Measurements from ENCODE around the gene ITGB3BP. TPM values are rescaled to one million over a fixed set of nuclear protein-coding genes. Genes with fewer than 3 reads are reported as not detected.

The ITGB3BP gene
- total RNA-seq, 2 experiments from 2014 or later, result 76.6 to 86.6 TPM

DNA sequence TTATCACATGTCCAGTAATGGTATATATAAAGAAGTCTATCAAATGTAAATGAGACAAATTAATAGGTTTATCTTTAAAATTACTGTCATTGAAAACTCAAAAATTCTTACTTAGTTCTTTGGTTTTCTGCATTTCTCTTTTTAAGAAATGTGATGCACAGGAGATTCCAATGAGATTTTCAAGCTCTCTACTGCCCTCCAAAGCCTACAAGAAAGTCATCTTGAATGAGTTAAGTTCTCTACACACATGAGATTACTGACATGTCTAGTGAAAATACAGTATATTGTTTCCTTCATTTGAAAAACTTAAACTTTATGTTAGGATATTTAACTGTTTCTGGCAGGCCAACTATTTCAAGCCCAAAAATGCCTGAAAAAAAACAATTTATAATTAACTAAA, 68.8 kb downstream of the ITGB3BP start:
- H3K4me3 Mint-ChIP-seq, result no peak overlapping the region
- DNase-seq (no peak), ATAC-seq (no peak)
- H3K4me1 Mint-ChIP-seq (ENCODE audit: low read depth), result no peaks in the 10 kb centered on the region
- intact Hi-C loops (cut with micrococcal nuclease), result no loop called here
- ChIA-PET POLR2A (no interaction called here), CTCF (no interaction called here)
- no peak overlapping the region for H3K27ac Mint-ChIP-seq
- no peaks in the 10 kb centered on the region for H3K9me3 Mint-ChIP-seq
- no peaks in the 10 kb centered on the region for H3K27me3 Mint-ChIP-seq
- TF ChIP-seq, protein P1, sequence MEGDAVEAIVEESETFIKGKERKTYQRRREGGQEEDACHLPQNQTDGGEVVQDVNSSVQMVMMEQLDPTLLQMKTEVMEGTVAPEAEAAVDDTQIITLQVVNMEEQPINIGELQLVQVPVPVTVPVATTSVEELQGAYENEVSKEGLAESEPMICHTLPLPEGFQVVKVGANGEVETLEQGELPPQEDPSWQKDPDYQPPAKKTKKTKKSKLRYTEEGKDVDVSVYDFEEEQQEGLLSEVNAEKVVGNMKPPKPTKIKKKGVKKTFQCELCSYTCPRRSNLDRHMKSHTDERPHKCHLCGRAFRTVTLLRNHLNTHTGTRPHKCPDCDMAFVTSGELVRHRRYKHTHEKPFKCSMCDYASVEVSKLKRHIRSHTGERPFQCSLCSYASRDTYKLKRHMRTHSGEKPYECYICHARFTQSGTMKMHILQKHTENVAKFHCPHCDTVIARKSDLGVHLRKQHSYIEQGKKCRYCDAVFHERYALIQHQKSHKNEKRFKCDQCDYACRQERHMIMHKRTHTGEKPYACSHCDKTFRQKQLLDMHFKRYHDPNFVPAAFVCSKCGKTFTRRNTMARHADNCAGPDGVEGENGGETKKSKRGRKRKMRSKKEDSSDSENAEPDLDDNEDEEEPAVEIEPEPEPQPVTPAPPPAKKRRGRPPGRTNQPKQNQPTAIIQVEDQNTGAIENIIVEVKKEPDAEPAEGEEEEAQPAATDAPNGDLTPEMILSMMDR (IDR thresholded peaks at IDR 0.05), result no peak
- H3K36me3 Mint-ChIP-seq (ENCODE audit: low read depth), result peaks cover 11% of the 10 kb centered on the region

DNA sequence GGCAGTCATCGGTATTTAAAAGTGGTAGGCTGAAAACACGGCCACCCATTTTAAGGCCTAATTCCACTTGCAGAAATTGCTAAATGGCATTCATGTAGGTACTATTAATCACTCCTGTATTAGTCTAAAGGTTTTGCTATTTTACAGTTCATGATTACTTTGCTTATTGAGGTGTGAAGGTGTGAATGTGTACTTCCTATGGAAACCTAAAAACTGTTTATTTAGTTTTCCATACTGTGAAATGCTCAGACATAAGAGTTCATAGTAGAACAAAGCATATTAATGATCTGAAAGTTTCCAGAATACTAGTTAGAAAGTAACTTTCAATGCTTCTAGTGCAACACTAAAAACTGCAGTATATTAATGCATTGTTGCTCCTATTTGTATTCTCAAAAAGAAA, 69.8 kb downstream of the ITGB3BP start:
- intact Hi-C loops (cut with micrococcal nuclease), result no loop called here
- no peak for DNase-seq
- POLR2A ChIA-PET, result no interaction called here
- Mint-ChIP-seq H3K4me1 (ENCODE audit: low read depth) (no peaks in the 10 kb centered on the region), H3K27me3 (no peaks in the 10 kb centered on the region), H3K36me3 (ENCODE audit: low read depth) (peaks cover 6% of the 10 kb centered on the region), H3K9me3 (no peaks in the 10 kb centered on the region), H3K27ac (no peak overlapping the region), H3K4me3 (no peak overlapping the region)
- ATAC-seq, result no peak
- CTCF ChIA-PET, result interaction anchor here (1.0 kb wide), 1 partner anchor 11 kb away, joined by 3 read pairs; no protein-coding TSS in a partner anchor
- TF ChIP-seq, protein P1 (IDR thresholded peaks at IDR 0.05), result no peak

DNA sequence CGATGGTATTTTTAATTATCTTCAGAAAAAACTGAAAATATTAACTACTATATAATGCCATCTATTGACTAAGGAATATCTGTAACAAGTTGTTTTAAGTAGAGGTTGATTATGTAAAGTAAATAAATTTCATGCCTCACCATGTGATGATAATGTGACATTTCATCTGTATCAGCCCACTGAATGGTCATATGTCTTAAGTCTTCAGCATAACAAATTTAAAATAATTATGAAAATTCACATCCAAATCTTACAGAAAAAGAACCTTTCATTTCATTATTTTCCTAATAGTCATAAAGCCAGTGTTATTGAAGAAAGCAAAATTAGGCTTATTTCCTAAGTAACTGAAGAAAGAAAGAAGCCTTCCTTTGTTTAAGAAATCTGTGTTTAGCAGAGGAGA, 72.6 kb downstream of the ITGB3BP start:
- Mint-ChIP-seq H3K9me3 (no peaks in the 10 kb centered on the region), H3K27me3 (no peaks in the 10 kb centered on the region), H3K27ac (no peak overlapping the region), H3K4me1 (ENCODE audit: low read depth) (no peaks in the 10 kb centered on the region), H3K4me3 (no peak overlapping the region), H3K36me3 (ENCODE audit: low read depth) (peaks cover 4% of the 10 kb centered on the region)
- DNase-seq (no peak), ATAC-seq (no peak)
- TF ChIP-seq, protein P1 (IDR thresholded peaks at IDR 0.05), result no peak
- ChIA-PET CTCF (no interaction called here), POLR2A (no interaction called here)
- intact Hi-C loops (cut with micrococcal nuclease), result no loop called here

DNA sequence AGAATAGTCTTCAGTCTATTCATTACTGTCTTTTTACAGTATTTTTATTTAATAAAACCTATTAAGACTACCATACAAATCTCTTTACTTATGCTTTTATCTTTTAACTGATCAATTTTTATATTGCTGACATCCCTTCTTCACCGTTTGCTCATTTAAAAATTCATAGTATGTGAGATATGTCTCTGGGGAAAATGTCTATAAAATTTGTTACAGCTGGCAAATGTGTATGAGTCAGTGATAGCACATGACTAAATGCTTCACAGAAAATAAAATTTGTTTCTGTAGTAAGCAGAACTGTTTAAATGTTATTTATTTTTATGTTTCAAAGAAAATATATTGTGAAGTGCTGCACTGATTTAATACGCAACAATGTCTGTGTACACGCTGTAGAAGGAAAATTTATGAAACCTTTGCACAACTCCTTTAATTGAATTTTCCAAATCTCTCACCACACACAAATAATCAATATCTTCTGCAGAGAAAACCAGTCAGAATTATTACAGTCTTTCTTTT, 74.2 kb downstream of the ITGB3BP start:
- ChIA-PET POLR2A (interaction anchor here (0.6 kb wide), 1 partner anchor 1244 kb away, joined by 3 read pairs; no protein-coding TSS in a partner anchor), CTCF (no interaction called here)
- Mint-ChIP-seq H3K27me3 (no peaks in the 10 kb centered on the region), H3K4me3 (no peak overlapping the region), H3K36me3 (ENCODE audit: low read depth) (peaks cover 4% of the 10 kb centered on the region), H3K9me3 (no peaks in the 10 kb centered on the region), H3K4me1 (ENCODE audit: low read depth) (no peaks in the 10 kb centered on the region), H3K27ac (no peak overlapping the region)
- no peak for DNase-seq
- no peak for ATAC-seq
- TF ChIP-seq, protein P1 (IDR thresholded peaks at IDR 0.05), result no peak
- intact Hi-C loops (cut with micrococcal nuclease), result no loop called here

DNA sequence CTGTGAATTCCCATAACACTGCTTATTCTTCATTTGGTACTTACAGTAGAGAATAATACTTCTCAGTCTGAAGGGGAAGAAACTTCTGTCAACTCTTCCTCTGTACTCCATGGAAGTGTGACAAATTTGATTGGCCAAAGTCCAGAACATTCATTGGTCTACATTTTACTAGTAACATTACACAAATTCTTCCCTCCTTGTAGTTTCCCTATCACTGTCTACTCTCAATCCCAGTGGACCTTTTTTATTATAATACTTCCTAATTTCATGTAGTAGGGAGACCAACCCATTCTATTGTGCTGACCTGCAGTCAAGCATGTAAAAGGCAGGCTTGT, 80.9 kb downstream of the ITGB3BP start:
- intact Hi-C loops (cut with micrococcal nuclease), result loop anchor here (5.0 kb wide), 1 partner anchor 115 kb away; no protein-coding TSS in a partner anchor
- POLR2A ChIA-PET, result interaction anchor here (1.2 kb wide), 1 partner anchor 69 kb away, joined by 4 read pairs; no protein-coding TSS in a partner anchor
- no peaks in the 10 kb centered on the region for H3K27me3 Mint-ChIP-seq

More for the DNA sequence above, 80.9 kb downstream of the ITGB3BP start:
- CTCF ChIA-PET, result interaction anchor here (1.1 to 1.6 kb wide), 4 partner anchors 11 to 601 kb away, joined by 3 to 4 read pairs (median 3); no protein-coding TSS in a partner anchor
- DNase-seq (no peak), ATAC-seq (no peak)
- TF ChIP-seq, protein P1 (IDR thresholded peaks at IDR 0.05), result no peak
- Mint-ChIP-seq H3K4me3 (no peak overlapping the region), H3K27ac (no peak overlapping the region), H3K9me3 (no peaks in the 10 kb centered on the region), H3K4me1 (ENCODE audit: low read depth) (no peaks in the 10 kb centered on the region), H3K36me3 (ENCODE audit: low read depth) (peaks cover 2% of the 10 kb centered on the region)

Data from activated CD8-positive, alpha-beta T cell treated with anti-CD3 and anti-CD28 coated beads for 36 hours (primary cell).